Measurements from ENCODE around the gene PRKG1.

Gene PRKG1

DNA sequence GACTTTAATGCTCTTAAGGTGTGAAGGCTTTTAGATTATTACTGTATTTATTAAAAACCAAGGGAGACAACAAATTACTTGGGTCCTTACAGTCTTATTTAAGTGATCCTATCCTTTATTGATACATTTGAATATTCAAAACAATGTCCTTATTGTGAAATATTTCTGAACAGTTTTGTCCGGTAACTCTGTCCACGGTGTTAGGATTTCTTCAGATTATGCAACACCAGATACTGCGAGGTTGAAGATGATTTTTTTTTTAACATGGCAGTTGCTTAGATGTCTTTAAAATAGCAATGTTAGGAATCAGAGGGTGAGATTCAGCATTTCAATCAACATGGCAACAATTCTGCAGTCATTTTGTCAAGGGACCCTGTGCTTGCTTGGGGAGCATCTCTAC, 448.6 kb downstream of the PRKG1 start:
- no peak overlapping the region for H3K4me3 ChIP-seq (ENCODE audit: low read length)
- H3K79me1 ChIP-seq (ENCODE audit: low read length), result no peaks in the 10 kb centered on the region
- no peak overlapping the region for H3K18ac ChIP-seq (ENCODE audit: low read length)
- no peak overlapping the region for H3K23ac ChIP-seq (ENCODE audit: low read length)
- no peak overlapping the region for H3K4ac ChIP-seq (ENCODE audit: low read depth, low read length)
- no peaks in the 10 kb centered on the region for H3K27me3 ChIP-seq (ENCODE audit: insufficient read depth, low read length, poor library complexity)
- no peak overlapping the region for H4K8ac ChIP-seq (ENCODE audit: low read depth, low read length)
- H3K27ac ChIP-seq (ENCODE audit: low read depth, low read length), result no peak overlapping the region
- DNase-seq, result no peak
- no CpG with 5 or more reads among the region's 3 CpGs for WGBS (ENCODE audit: extremely low coverage, insufficient coverage, low lambda C conversion rate)
- H4K5ac ChIP-seq (ENCODE audit: low read length), result no peak overlapping the region
- H3K4me1 ChIP-seq (ENCODE audit: control insufficient read depth, low read depth, low read length), result no peaks in the 10 kb centered on the region
- no peak overlapping the region for H2BK5ac ChIP-seq (ENCODE audit: low read length)
- H2AK5ac ChIP-seq (ENCODE audit: low read length), result no peak overlapping the region
- no peak overlapping the region for H3K9ac ChIP-seq (ENCODE audit: low read length)
- H3K56ac ChIP-seq (ENCODE audit: low read length), result no peak overlapping the region
- no peaks in the 10 kb centered on the region for H3K36me3 ChIP-seq (ENCODE audit: control insufficient read depth, insufficient read depth, low read length)
- no peak overlapping the region for H2BK15ac ChIP-seq (replicated peaks; ENCODE audit: low read depth)
- H3K79me2 ChIP-seq (ENCODE audit: control insufficient read depth, insufficient read depth, low read length), result no peaks in the 10 kb centered on the region
- H2BK120ac ChIP-seq (ENCODE audit: low read depth, low read length), result no peak overlapping the region
- H3K4me2 ChIP-seq (ENCODE audit: low read length), result no peak overlapping the region

DNA sequence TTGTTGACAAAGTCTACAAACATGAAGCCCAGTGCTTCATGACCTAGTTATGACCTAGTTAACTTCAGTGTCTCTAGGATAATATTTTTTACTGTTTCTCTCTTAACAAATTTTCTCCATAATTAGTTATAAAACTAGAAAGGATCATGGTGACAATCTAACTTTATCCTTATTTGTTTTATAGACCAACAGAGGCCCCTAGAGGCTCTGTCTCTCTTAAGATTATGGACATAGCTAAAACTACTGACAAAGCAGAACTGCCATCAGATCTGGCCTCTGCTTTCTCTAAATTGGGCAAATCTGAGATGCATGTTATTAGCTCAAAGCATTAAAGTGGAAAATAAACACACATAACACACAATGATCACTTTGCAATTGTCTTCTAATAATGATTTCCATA, 449.2 kb downstream of the PRKG1 start:
- H3K9ac ChIP-seq (ENCODE audit: low read length), result no peak overlapping the region
- H3K4me1 ChIP-seq (ENCODE audit: control insufficient read depth, low read depth, low read length), result no peaks in the 10 kb centered on the region
- no peaks in the 10 kb centered on the region for H3K79me1 ChIP-seq (ENCODE audit: low read length)
- no peak overlapping the region for H2BK5ac ChIP-seq (ENCODE audit: low read length)
- no peaks in the 10 kb centered on the region for H3K27me3 ChIP-seq (ENCODE audit: insufficient read depth, low read length, poor library complexity)
- H3K79me2 ChIP-seq (ENCODE audit: control insufficient read depth, insufficient read depth, low read length), result no peaks in the 10 kb centered on the region
- H3K4me2 ChIP-seq (ENCODE audit: low read length), result no peak overlapping the region
- no peak for DNase-seq
- no peak overlapping the region for H3K56ac ChIP-seq (ENCODE audit: low read length)
- no peak overlapping the region for H4K8ac ChIP-seq (ENCODE audit: low read depth, low read length)
- no peak overlapping the region for H2BK15ac ChIP-seq (replicated peaks; ENCODE audit: low read depth)
- H2AK5ac ChIP-seq (ENCODE audit: low read length), result no peak overlapping the region
- no peak overlapping the region for H4K5ac ChIP-seq (ENCODE audit: low read length)
- H3K27ac ChIP-seq (ENCODE audit: low read depth, low read length), result no peak overlapping the region
- no peak overlapping the region for H3K23ac ChIP-seq (ENCODE audit: low read length)
- no peak overlapping the region for H3K4ac ChIP-seq (ENCODE audit: low read depth, low read length)
- H3K36me3 ChIP-seq (ENCODE audit: control insufficient read depth, insufficient read depth, low read length), result no peaks in the 10 kb centered on the region
- H2BK120ac ChIP-seq (ENCODE audit: low read depth, low read length), result no peak overlapping the region
- H3K4me3 ChIP-seq (ENCODE audit: low read length), result no peak overlapping the region
- no peak overlapping the region for H3K18ac ChIP-seq (ENCODE audit: low read length)

DNA sequence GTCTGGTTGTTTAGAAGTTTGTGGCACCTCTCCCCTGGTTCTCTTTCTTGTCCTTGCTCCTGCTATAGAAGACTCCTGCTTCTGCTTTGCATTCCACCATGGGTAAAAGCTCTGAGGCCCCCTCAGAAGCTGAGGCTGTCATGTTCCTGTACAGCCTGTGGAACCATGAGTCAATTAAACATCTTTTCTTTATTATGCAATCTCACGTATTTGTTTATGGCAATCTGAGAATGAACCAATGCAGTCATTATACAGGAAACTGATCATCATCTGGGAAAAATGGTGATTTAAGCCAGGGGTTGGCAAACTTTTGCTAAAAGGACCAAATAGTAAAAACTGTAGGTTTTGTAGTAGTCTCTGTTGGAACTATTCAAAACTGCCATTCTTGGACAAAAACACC, 449.8 kb downstream of the PRKG1 start:
- no peak overlapping the region for H2AK5ac ChIP-seq (ENCODE audit: low read length)
- no peak for DNase-seq
- H3K4me3 ChIP-seq (ENCODE audit: low read length), result no peak overlapping the region
- no peak overlapping the region for H3K23ac ChIP-seq (ENCODE audit: low read length)
- no peak overlapping the region for H3K4ac ChIP-seq (ENCODE audit: low read depth, low read length)
- no peak overlapping the region for H4K8ac ChIP-seq (ENCODE audit: low read depth, low read length)
- H3K79me2 ChIP-seq (ENCODE audit: control insufficient read depth, insufficient read depth, low read length), result no peaks in the 10 kb centered on the region
- no peaks in the 10 kb centered on the region for H3K79me1 ChIP-seq (ENCODE audit: low read length)
- no peak overlapping the region for H3K4me2 ChIP-seq (ENCODE audit: low read length)
- no peak overlapping the region for H3K18ac ChIP-seq (ENCODE audit: low read length)
- H3K27me3 ChIP-seq (ENCODE audit: insufficient read depth, low read length, poor library complexity), result no peaks in the 10 kb centered on the region
- no peak overlapping the region for H4K5ac ChIP-seq (ENCODE audit: low read length)
- H3K27ac ChIP-seq (ENCODE audit: low read depth, low read length), result no peak overlapping the region
- H2BK120ac ChIP-seq (ENCODE audit: low read depth, low read length), result no peak overlapping the region
- H2BK15ac ChIP-seq (replicated peaks; ENCODE audit: low read depth), result no peak overlapping the region
- H2BK5ac ChIP-seq (ENCODE audit: low read length), result no peak overlapping the region
- no CpG with 5 or more reads among the region's 1 CpG for WGBS (ENCODE audit: extremely low coverage, insufficient coverage, low lambda C conversion rate)
- H3K9ac ChIP-seq (ENCODE audit: low read length), result no peak overlapping the region
- H3K36me3 ChIP-seq (ENCODE audit: control insufficient read depth, insufficient read depth, low read length), result no peaks in the 10 kb centered on the region
- no peaks in the 10 kb centered on the region for H3K4me1 ChIP-seq (ENCODE audit: control insufficient read depth, low read depth, low read length)
- no peak overlapping the region for H3K56ac ChIP-seq (ENCODE audit: low read length)

DNA sequence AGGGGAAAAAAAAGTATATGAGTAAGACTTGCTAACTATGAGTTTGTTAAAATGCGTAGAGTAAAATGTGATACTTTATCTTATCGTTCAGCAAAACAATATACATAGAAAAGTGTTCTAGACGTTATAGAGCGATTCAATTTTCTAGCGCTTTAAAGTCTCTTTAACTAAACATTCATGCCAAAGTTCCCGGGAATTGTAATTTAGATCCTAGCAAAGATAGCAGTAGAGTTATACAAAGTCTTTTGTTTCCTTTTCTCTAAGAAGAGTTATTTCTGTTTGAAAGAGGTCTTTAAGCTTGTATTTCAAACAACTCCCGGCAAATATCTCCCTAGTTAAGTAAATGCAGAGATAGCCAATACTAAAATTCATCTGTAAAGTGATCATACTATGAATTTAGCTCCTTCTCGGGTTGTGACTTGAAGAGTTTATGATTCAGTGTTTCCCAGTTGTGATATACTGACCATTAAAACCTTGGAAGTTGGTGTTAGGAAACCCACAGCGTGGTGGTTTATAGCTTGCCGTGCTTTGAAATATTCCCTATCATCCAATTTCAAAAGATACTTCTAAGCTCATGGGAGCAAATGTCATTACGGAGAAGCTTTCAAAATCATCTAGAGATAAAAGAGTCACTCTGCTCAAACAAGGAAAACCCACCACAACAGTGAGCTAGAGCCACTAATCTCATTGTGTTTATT, 453.4 kb downstream of the PRKG1 start:
- H2AK5ac ChIP-seq (ENCODE audit: low read length), result no peak overlapping the region
- H2BK15ac ChIP-seq (replicated peaks; ENCODE audit: low read depth), result no peak overlapping the region
- no peaks in the 10 kb centered on the region for H3K27me3 ChIP-seq (ENCODE audit: insufficient read depth, low read length, poor library complexity)
- no peak overlapping the region for H4K8ac ChIP-seq (ENCODE audit: low read depth, low read length)
- H3K79me2 ChIP-seq (ENCODE audit: control insufficient read depth, insufficient read depth, low read length), result no peaks in the 10 kb centered on the region
- H3K4me1 ChIP-seq (ENCODE audit: control insufficient read depth, low read depth, low read length), result no peaks in the 10 kb centered on the region
- no peak overlapping the region for H3K23ac ChIP-seq (ENCODE audit: low read length)
- H2BK120ac ChIP-seq (ENCODE audit: low read depth, low read length), result no peak overlapping the region
- H3K4me3 ChIP-seq (ENCODE audit: low read length), result no peak overlapping the region
- WGBS (ENCODE audit: extremely low coverage, insufficient coverage, low lambda C conversion rate), result no CpG with 5 or more reads among the region's 11 CpGs
- H3K36me3 ChIP-seq (ENCODE audit: control insufficient read depth, insufficient read depth, low read length), result no peaks in the 10 kb centered on the region
- H3K56ac ChIP-seq (ENCODE audit: low read length), result no peak overlapping the region
- no peaks in the 10 kb centered on the region for H3K79me1 ChIP-seq (ENCODE audit: low read length)
- no peak for DNase-seq
- no peak overlapping the region for H4K5ac ChIP-seq (ENCODE audit: low read length)
- H3K27ac ChIP-seq (ENCODE audit: low read depth, low read length), result no peak overlapping the region
- H3K4me2 ChIP-seq (ENCODE audit: low read length), result no peak overlapping the region
- no peak overlapping the region for H3K9ac ChIP-seq (ENCODE audit: low read length)
- no peak overlapping the region for H3K18ac ChIP-seq (ENCODE audit: low read length)
- no peak overlapping the region for H2BK5ac ChIP-seq (ENCODE audit: low read length)
- no peak overlapping the region for H3K4ac ChIP-seq (ENCODE audit: low read depth, low read length)

DNA sequence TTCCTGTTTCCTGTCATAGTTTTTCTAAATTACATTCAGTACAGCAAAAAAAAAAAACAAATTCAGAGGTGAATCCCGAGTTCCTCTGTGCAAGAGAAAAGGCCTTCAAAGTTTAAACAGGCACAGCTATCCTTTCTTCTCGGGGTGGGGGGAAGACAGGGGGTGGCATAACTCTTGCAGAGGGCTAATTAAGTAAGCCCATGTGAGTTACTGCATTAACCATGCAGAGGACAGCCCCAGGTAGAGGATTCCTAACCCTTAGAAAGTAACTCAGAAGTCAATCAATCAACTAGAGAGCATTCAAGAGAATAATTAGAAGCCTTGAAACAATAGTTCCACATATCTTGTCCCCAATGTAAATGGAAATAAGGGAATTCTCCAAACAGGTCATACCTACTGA, 454.2 kb downstream of the PRKG1 start:
- Histone ChIP-seq H2BK120ac (ENCODE audit: low read depth, low read length) (no peak overlapping the region), H3K79me1 (ENCODE audit: low read length) (no peaks in the 10 kb centered on the region), H2BK5ac (ENCODE audit: low read length) (no peak overlapping the region), H3K23ac (ENCODE audit: low read length) (no peak overlapping the region), H3K27me3 (ENCODE audit: insufficient read depth, low read length, poor library complexity) (no peaks in the 10 kb centered on the region), H3K4me2 (ENCODE audit: low read length) (no peak overlapping the region), H3K4me1 (ENCODE audit: control insufficient read depth, low read depth, low read length) (no peaks in the 10 kb centered on the region), H2BK15ac (replicated peaks; ENCODE audit: low read depth) (no peak overlapping the region), H3K18ac (ENCODE audit: low read length) (no peak overlapping the region), H3K79me2 (ENCODE audit: control insufficient read depth, insufficient read depth, low read length) (no peaks in the 10 kb centered on the region), H4K5ac (ENCODE audit: low read length) (no peak overlapping the region), H4K8ac (ENCODE audit: low read depth, low read length) (no peak overlapping the region), H3K4ac (ENCODE audit: low read depth, low read length) (no peak overlapping the region), H3K4me3 (ENCODE audit: low read length) (no peak overlapping the region), H3K9ac (ENCODE audit: low read length) (no peak overlapping the region), H3K27ac (ENCODE audit: low read depth, low read length) (no peak overlapping the region), H2AK5ac (ENCODE audit: low read length) (no peak overlapping the region), H3K36me3 (ENCODE audit: control insufficient read depth, insufficient read depth, low read length) (no peaks in the 10 kb centered on the region), H3K56ac (ENCODE audit: low read length) (no peak overlapping the region)
- WGBS (ENCODE audit: extremely low coverage, insufficient coverage, low lambda C conversion rate), result no CpG with 5 or more reads among the region's 2 CpGs
- peak; percentile 6 for DNase-seq

DNA sequence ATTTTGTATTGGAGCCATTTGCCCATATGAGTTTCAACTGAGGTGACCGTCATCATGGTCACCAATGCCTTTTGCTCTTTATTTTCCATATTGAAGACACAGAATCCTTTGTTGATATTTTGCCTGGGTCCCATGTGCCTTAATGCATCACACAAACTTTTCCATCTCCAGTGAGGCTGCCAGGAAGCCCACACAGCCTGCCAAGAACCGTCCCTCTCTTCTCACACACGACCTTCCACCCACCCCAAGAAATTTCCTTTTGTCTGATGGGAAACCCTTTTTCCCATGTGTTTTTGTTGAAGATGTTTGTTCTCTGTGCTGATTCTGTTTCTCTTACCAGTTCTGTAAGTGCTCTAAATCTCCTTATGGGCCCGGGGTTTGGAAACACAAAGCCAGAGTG, 456.3 kb downstream of the PRKG1 start:
- Histone ChIP-seq H3K79me2 (ENCODE audit: control insufficient read depth, insufficient read depth, low read length) (no peaks in the 10 kb centered on the region), H3K27me3 (ENCODE audit: insufficient read depth, low read length, poor library complexity) (no peaks in the 10 kb centered on the region), H3K4me3 (ENCODE audit: low read length) (no peak overlapping the region), H3K27ac (ENCODE audit: low read depth, low read length) (no peak overlapping the region), H2BK120ac (ENCODE audit: low read depth, low read length) (no peak overlapping the region), H3K9ac (ENCODE audit: low read length) (no peak overlapping the region), H3K23ac (ENCODE audit: low read length) (no peak overlapping the region), H3K18ac (ENCODE audit: low read length) (peak overlapping the region; percentile 39), H4K5ac (ENCODE audit: low read length) (no peak overlapping the region), H3K79me1 (ENCODE audit: low read length) (no peaks in the 10 kb centered on the region), H2AK5ac (ENCODE audit: low read length) (no peak overlapping the region), H4K8ac (ENCODE audit: low read depth, low read length) (peak overlapping the region; percentile 56), H3K4me2 (ENCODE audit: low read length) (no peak overlapping the region), H3K36me3 (ENCODE audit: control insufficient read depth, insufficient read depth, low read length) (no peaks in the 10 kb centered on the region), H2BK15ac (replicated peaks; ENCODE audit: low read depth) (no peak overlapping the region), H3K4me1 (ENCODE audit: control insufficient read depth, low read depth, low read length) (no peaks in the 10 kb centered on the region), H3K56ac (ENCODE audit: low read length) (no peak overlapping the region), H2BK5ac (ENCODE audit: low read length) (no peak overlapping the region), H3K4ac (ENCODE audit: low read depth, low read length) (no peak overlapping the region)
- no peak for DNase-seq
- WGBS (ENCODE audit: extremely low coverage, insufficient coverage, low lambda C conversion rate), result no CpG with 5 or more reads among the region's 4 CpGs
